ENCODE data around the gene PTGIR. TPM values are rescaled to one million over a fixed set of nuclear protein-coding genes. Genes with fewer than 3 reads are reported as not detected.

The PTGIR gene
- total and polyA plus RNA-seq, 4 donors, result 7.8 to 37.0 (median 11.4) TPM

GRCh38 chr19:46637224-46637623 lies 12.3 kb upstream of the PTGIR start:
- no peak for ATAC-seq (ENCODE audit: insufficient read depth, low FRiP score)
- no peak for DNase-seq
- 80 to 91% methylated on average over 14 of the region's 14 CpGs for WGBS, 2 donors
- no peak for TF ChIP-seq CTCF (IDR thresholded peaks at IDR 0.05; ENCODE audit: control extremely low read depth, extremely low read depth)
- no peak overlapping the region for H3K4me3 ChIP-seq
- H3K9me3 ChIP-seq (ENCODE audit: control insufficient read depth in 4 of 4, insufficient read depth in 3 of 4, low read length in 3 of 4), result no peaks in the 10 kb centered on the region
- H3K36me3 ChIP-seq (ENCODE audit: control insufficient read depth in 4 of 4, insufficient read depth in 4 of 4, low read length in 4 of 4), result no peaks in the 10 kb centered on the region
- no peak overlapping the region for H3K9ac ChIP-seq (ENCODE audit: insufficient read depth in 1 of 2, low read length in 2 of 2)
- H3K27me3 ChIP-seq (ENCODE audit: control insufficient read depth in 3 of 3, insufficient read depth in 3 of 3, low read length in 2 of 3), result peaks cover 0 to 30% (median 7%) of the 10 kb centered on the region in 3 donors
- H3K27ac ChIP-seq (ENCODE audit: low read depth in 1 of 2, low read length in 1 of 2), result no peak overlapping the region
- H3K4me1 ChIP-seq (ENCODE audit: control insufficient read depth in 5 of 5, insufficient read depth in 5 of 5, low read length in 5 of 5), result peaks cover 0 to 47% (median 15%) of the 10 kb centered on the region in 5 donors

- Histone ChIP-seq H3K36me3 (ENCODE audit: control insufficient read depth in 4 of 4, insufficient read depth in 4 of 4, low read length in 4 of 4) (no peaks in the 10 kb centered on the region), H3K4me1 (ENCODE audit: control insufficient read depth in 5 of 5, insufficient read depth in 5 of 5, low read length in 5 of 5) (peaks cover 0 to 55% (median 20%) of the 10 kb centered on the region in 5 donors), H3K9me3 (ENCODE audit: control insufficient read depth in 4 of 4, insufficient read depth in 3 of 4, low read length in 3 of 4) (no peaks in the 10 kb centered on the region), H3K27me3 (ENCODE audit: control insufficient read depth in 3 of 3, insufficient read depth in 3 of 3, low read length in 2 of 3) (peaks cover 0 to 30% (median 7%) of the 10 kb centered on the region in 3 donors), H3K4me3 (no peak within 1 kb of the TSS), H3K27ac (ENCODE audit: low read depth in 1 of 2, low read length in 1 of 2) (no peak within 1 kb of the TSS), H3K9ac (ENCODE audit: insufficient read depth in 1 of 2, low read length in 2 of 2) (no peak within 1 kb of the TSS)
- DNase-seq, result no peak
- ATAC-seq (ENCODE audit: insufficient read depth, low FRiP score), result no peak
- 28 to 48% methylated on average over 32 to 34 of the region's 34 CpGs for WGBS, 2 donors
- no peak for TF ChIP-seq CTCF (IDR thresholded peaks at IDR 0.05; ENCODE audit: control extremely low read depth, extremely low read depth)
Measured at GRCh38 chr19:46635920-46636761, 11.3 kb upstream of the PTGIR start, which contains the start of gene GNG8. Gene GNG8 (minus strand): TSS chr19:46636202. CDS start chr19:46634682, 1,520 bp downstream.

- Histone ChIP-seq H3K4me3 (no peak overlapping the region), H3K9ac (ENCODE audit: insufficient read depth in 1 of 2, low read length in 2 of 2) (no peak overlapping the region), H3K36me3 (ENCODE audit: control insufficient read depth in 4 of 4, insufficient read depth in 4 of 4, low read length in 4 of 4) (no peaks in the 10 kb centered on the region), H3K27ac (ENCODE audit: low read depth in 1 of 2, low read length in 1 of 2) (no peak overlapping the region), H3K9me3 (ENCODE audit: control insufficient read depth in 4 of 4, insufficient read depth in 3 of 4, low read length in 3 of 4) (no peaks in the 10 kb centered on the region), H3K27me3 (ENCODE audit: control insufficient read depth in 3 of 3, insufficient read depth in 3 of 3, low read length in 2 of 3) (peaks cover 0 to 25% (median 4%) of the 10 kb centered on the region in 3 donors), H3K4me1 (ENCODE audit: control insufficient read depth in 5 of 5, insufficient read depth in 5 of 5, low read length in 5 of 5) (peaks cover 0 to 52% (median 21%) of the 10 kb centered on the region in 5 donors)
- no peak for TF ChIP-seq CTCF (IDR thresholded peaks at IDR 0.05; ENCODE audit: control extremely low read depth, extremely low read depth)
- DNase-seq, result no peak
- ATAC-seq (ENCODE audit: insufficient read depth, low FRiP score), result no peak
- WGBS, 2 donors, result 8 to 9% methylated on average over 23 of the region's 23 CpGs
Measured at GRCh38 chr19:46634656-46635218, 9.8 kb upstream of the PTGIR start.
